Measurements from ENCODE around the gene KRT9. TPM values are rescaled to one million over a fixed set of nuclear protein-coding genes. Genes with fewer than 3 reads are reported as not detected.

KRT9 gene
- total and polyA plus RNA-seq, 9 of the 15 experiments (the other 6 are each of a cell fraction or from before 2014, with no cell fraction given) = 0.03 TPM; not detected in 8

GRCh38 chr17:41548844-41549595 is 22.8 kb downstream of the KRT9 start (continued):
- TF ChIP-seq JUND (IDR thresholded peaks at IDR 0.05; ENCODE audit: borderline replicate concordance, low read depth, low read length) (peak; percentile 18; the same call in 1 of the 2 replicates), JUND (tag; IDR thresholded peaks at IDR 0.05; ENCODE audit: borderline replicate concordance, low read depth, low read length) (no peak; the same call in 1 of the 3 replicates), ZNF174 (CRISPR knock-in tag; IDR thresholded peaks at IDR 0.05) (no peak), CGGBP1 (CRISPR knock-in tag; IDR thresholded peaks at IDR 0.05) (no peak), BDP1 (IDR thresholded peaks at IDR 0.05; ENCODE audit: insufficient read depth, insufficient read length) (no peak), CBX1 (IDR thresholded peaks at IDR 0.05; ENCODE audit: low read depth) (no peak), L3MBTL2 (IDR thresholded peaks at IDR 0.05) (no peak; the same call in 1 of the 2 replicates), KAT7 (CRISPR knock-in tag; IDR thresholded peaks at IDR 0.05; ENCODE audit: borderline replicate concordance) (no peak), RCOR1 (IDR thresholded peaks at IDR 0.05; ENCODE audit: borderline replicate concordance in 1 of 2, low read depth in 2 of 2, low read length in 2 of 2) (peak in 1 of 2 experiments; percentile 67; a peak in 1 of 4 replicates), THRAP3 (IDR thresholded peaks at IDR 0.05; ENCODE audit: borderline replicate concordance) (no peak), KLF16 (IDR thresholded peaks at IDR 0.05) (peak; percentile 53; the same call in 1 of the 2 replicates), ZSCAN32 (CRISPR knock-in tag; IDR thresholded peaks at IDR 0.05) (no peak), TBL1XR1 (IDR thresholded peaks at IDR 0.05; ENCODE audit: low read length in 2 of 2) (peak in 1 of 2 experiments; percentile 29; a peak in 1 of 4 replicates), STAT6 (CRISPR knock-in tag; IDR thresholded peaks at IDR 0.05) (no peak)
- TF ChIP-seq, protein P1, sequence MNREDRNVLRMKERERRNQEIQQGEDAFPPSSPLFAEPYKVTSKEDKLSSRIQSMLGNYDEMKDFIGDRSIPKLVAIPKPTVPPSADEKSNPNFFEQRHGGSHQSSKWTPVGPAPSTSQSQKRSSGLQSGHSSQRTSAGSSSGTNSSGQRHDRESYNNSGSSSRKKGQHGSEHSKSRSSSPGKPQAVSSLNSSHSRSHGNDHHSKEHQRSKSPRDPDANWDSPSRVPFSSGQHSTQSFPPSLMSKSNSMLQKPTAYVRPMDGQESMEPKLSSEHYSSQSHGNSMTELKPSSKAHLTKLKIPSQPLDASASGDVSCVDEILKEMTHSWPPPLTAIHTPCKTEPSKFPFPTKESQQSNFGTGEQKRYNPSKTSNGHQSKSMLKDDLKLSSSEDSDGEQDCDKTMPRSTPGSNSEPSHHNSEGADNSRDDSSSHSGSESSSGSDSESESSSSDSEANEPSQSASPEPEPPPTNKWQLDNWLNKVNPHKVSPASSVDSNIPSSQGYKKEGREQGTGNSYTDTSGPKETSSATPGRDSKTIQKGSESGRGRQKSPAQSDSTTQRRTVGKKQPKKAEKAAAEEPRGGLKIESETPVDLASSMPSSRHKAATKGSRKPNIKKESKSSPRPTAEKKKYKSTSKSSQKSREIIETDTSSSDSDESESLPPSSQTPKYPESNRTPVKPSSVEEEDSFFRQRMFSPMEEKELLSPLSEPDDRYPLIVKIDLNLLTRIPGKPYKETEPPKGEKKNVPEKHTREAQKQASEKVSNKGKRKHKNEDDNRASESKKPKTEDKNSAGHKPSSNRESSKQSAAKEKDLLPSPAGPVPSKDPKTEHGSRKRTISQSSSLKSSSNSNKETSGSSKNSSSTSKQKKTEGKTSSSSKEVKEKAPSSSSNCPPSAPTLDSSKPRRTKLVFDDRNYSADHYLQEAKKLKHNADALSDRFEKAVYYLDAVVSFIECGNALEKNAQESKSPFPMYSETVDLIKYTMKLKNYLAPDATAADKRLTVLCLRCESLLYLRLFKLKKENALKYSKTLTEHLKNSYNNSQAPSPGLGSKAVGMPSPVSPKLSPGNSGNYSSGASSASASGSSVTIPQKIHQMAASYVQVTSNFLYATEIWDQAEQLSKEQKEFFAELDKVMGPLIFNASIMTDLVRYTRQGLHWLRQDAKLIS (CRISPR knock-in tag; IDR thresholded peaks at IDR 0.05) = peak; percentile 47; the same call in 1 of the 2 replicates
- TF ChIP-seq, protein P2, sequence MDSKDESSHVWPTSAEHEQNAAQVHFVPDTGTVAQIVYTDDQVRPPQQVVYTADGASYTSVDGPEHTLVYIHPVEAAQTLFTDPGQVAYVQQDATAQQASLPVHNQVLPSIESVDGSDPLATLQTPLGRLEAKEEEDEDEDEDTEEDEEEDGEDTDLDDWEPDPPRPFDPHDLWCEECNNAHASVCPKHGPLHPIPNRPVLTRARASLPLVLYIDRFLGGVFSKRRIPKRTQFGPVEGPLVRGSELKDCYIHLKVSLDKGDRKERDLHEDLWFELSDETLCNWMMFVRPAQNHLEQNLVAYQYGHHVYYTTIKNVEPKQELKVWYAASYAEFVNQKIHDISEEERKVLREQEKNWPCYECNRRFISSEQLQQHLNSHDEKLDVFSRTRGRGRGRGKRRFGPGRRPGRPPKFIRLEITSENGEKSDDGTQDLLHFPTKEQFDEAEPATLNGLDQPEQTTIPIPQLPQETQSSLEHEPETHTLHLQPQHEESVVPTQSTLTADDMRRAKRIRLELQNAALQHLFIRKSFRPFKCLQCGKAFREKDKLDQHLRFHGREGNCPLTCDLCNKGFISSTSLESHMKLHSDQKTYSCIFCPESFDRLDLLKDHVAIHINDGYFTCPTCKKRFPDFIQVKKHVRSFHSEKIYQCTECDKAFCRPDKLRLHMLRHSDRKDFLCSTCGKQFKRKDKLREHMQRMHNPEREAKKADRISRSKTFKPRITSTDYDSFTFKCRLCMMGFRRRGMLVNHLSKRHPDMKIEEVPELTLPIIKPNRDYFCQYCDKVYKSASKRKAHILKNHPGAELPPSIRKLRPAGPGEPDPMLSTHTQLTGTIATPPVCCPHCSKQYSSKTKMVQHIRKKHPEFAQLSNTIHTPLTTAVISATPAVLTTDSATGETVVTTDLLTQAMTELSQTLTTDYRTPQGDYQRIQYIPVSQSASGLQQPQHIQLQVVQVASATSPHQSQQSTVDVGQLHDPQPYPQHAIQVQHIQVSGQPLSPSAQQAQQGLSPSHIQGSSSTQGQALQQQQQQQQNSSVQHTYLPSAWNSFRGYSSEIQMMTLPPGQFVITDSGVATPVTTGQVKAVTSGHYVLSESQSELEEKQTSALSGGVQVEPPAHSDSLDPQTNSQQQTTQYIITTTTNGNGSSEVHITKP (IDR thresholded peaks at IDR 0.05; ENCODE audit: partially characterized antibody) = peak; percentile 44
